Stimulated activated CD8-positive, alpha-beta memory T cell treated with anti-CD3 and anti-CD28 coated beads, Interleukin-7, amount 100 ng/mL, for 48 hours (primary cell): ENCODE results near the gene PAX3.

Experiments used
- DNase-seq, 2 donors: peaks; one replicate each; pipeline ENCODE4 v3.0.0-alpha.2; 2020; ENCODE audit warnings: low read depth in 1 of 2; ENCODE audit errors: extremely low read depth in 1 of 2

PAX3 gene

GRCh38 chr2:222311319-222311977 is 12.7 kb upstream of the PAX3 start:
- DNase-seq, result no peak

GRCh38 chr2:222310747-222311318 is 12.0 kb upstream of the PAX3 start:
- DNase-seq, result no peak

- no peak for DNase-seq
Measured at GRCh38 chr2:222309766-222310165, 11.0 kb upstream of the PAX3 start.

GRCh38 chr2:222309361-222309760 is 10.6 kb upstream of the PAX3 start:
- no peak for DNase-seq

GRCh38 chr2:222307978-222308730 is 9.4 kb upstream of the PAX3 start:
- DNase-seq, result no peak

GRCh38 chr2:222307143-222307756 is 8.5 kb upstream of the PAX3 start:
- no peak for DNase-seq

- no peak for DNase-seq
Measured at GRCh38 chr2:222306393-222307142, 7.8 kb upstream of the PAX3 start.

- DNase-seq, result no peak
Measured at GRCh38 chr2:222305516-222306392, 7.0 kb upstream of the PAX3 start.

- no peak for DNase-seq
Measured at GRCh38 chr2:222304737-222305515, 6.1 kb upstream of the PAX3 start.

GRCh38 chr2:222303828-222304736 is 5.3 kb upstream of the PAX3 start:
- no peak for DNase-seq

- no peak for DNase-seq
Measured at GRCh38 chr2:222303045-222303827, 4.4 kb upstream of the PAX3 start.

- no peak for DNase-seq
Measured at GRCh38 chr2:222302178-222303018, 3.6 kb upstream of the PAX3 start.

GRCh38 chr2:222301796-222302118 is 3.0 kb upstream of the PAX3 start:
- DNase-seq, result no peak

GRCh38 chr2:222301053-222301795 is 2.4 kb upstream of the PAX3 start:
- DNase-seq, result no peak

- no peak for DNase-seq
Measured at GRCh38 chr2:222300726-222301052, 1.9 kb upstream of the PAX3 start.
